DMS153 treated with DMSO at 0.1 percent for 48 hours (cell line): ENCODE results near the gene FDPS.
"Not testable (repeated sequence)": the region's sequence is repeated elsewhere in the genome, so short reads cannot be mapped to it uniquely, and the experiment has no call there.

Source experiments
- DNase-seq: peaks from one replicate; lab custom pipeline; 2025; ENCODE audit not compliant: unreplicated experiment; lab: John Stamatoyannopoulos, UW

Gene FDPS

DNA sequence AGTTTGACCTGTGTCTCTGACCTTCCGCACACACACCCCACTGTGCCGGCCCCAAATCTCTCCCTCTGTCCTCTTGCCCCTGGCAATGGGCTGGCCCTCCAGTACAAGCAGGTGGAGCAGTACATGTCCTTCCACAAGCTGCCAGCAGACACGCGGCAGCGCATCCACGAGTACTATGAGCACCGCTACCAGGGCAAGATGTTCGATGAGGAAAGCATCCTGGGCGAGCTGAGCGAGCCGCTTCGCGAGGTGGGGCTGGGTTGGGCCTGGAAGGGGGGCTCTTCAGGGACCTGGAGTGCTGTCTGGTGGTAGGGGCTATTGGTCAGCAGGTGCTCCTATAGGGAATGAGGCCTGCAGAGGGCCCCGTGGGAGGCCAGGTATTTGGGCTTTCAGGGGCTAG lies 23.6 kb upstream of the FDPS start:
- DNase-seq, result no peak

DNA sequence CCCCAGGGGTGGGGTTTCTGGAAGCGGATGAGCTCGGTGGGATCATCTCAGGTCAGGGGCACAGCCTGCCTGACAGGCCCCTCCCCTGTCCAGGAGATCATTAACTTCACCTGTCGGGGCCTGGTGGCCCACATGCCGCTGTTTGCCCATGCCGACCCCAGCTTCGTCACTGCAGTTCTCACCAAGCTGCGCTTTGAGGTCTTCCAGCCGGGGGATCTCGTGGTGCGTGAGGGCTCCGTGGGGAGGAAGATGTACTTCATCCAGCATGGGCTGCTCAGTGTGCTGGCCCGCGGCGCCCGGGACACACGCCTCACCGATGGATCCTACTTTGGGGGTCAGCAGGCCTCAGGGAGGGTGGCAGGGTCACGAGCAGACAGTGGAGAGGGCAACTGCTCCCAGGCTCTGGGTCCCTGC lies 23.0 kb upstream of the FDPS start:
- no peak for DNase-seq

- no peak for DNase-seq
These were observed 22.1 kb upstream of the FDPS start for GRCh38 chr1:155286544-155286943.

DNA sequence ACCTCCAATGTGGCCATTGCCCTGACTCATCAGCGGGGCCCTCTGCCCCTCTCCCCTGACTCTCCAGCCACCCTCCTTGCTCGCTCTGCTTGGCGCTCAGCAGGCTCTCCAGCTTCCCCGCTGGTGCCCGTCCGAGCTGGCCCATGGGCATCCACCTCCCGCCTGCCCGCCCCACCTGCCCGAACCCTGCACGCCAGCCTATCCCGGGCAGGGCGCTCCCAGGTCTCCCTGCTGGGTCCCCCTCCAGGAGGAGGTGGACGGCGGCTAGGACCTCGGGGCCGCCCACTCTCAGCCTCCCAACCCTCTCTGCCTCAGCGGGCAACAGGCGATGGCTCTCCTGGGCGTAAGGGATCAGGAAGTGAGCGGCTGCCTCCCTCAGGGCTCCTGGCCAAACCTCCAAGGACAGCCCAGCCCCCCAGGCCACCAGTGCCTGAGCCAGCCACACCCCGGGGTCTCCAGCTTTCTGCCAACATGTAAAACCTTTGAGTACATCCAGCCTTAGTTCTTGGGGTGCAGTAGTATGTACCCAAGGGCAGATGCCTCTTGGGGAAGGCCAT lies 20.6 kb upstream of the FDPS start:
- no peak for DNase-seq

DNA sequence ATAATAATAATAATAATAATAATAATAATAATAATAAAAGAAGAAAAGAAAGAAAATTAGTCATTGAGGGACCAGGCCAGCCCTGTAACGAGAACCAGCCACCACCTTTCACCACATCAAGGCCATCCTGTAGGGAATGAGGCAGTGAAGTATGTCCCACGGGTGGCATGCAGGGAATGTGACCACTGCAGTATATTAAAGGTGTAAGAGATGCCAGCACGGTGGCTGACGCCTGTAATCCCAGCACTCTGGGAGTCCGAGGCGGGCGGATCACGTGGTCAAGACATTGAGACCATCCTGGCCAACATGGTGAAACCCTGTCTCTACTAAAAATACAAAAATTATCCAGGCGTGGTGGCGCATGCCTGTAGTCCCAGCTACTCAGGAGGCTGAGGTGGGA lies 17.7 kb upstream of the FDPS start:
- DNase-seq, result not testable (repeated sequence)

GRCh38 chr1:155293086-155293749 lies 15.4 kb upstream of the FDPS start:
- no peak for DNase-seq

DNA sequence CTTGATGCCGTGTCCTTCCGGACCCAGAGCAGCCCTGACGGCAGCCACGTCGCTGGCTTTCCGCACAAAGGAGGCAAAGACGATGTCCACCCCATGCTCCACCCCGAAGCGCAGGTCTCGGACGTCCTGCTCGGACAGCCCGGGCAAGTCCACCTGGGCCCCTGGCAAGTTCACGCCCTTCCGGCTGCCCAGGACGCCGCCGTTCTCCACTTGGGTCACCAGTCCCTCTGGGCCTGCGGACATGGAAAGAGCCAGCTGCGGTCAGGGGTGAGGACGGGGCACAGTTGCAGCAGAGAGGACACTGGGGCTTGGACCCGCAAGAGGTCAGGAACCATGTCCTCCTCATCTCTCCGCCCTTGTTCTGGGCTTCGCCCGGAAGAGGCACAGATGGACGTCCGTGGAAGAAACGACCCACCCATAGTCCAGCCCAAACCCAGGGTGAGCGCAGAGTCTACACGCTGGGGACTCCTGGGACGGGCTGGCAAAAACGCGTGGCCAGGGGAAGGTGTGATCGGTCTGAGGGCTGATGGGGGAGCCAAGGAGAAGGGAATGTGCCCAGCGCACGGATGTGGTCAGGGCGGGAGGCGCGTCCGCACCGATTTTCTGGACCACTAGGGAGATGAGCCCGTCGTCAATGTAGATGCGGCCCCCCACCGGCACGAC lies 14.0 kb upstream of the FDPS start:
- DNase-seq, result no peak

DNA sequence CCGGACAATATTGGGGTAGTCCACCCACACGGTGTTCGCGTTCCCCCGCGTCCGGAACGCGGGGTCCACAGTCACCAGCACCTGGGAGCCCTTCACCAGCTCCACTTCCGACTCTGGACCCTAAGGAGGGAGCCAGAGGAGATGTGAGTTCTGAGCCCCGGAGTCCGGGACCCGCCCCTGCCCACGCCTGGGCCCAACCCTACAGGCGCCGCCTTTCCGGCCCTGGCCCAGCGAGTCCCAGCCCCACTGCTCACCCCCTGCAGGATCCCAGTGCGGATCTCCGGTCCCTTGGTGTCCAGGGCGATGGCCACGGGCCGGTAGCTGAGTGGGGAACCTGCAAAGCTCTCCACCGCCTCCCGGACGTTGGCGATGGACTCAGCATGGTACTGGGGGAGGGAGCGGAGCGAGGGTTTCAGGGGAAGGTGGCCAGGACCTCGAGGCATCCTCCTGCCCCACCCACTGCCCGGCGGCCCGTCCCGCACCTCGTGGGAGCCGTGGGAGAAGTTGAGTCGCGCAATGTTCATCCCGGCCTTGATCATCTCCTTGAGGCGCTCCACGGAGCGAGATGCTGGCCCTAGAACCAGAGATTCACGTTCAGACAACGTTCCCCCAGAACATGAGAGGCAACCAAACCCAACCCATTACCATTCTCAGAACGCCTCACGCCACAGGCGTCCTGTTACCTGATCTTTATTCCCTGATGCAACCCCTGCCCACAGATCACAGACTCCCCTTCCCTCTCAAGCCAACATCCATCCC lies 13.3 kb upstream of the FDPS start:
- no peak for DNase-seq

- DNase-seq, result no peak
These were observed 12.8 kb upstream of the FDPS start for GRCh38 chr1:155295942-155296267.

DNA sequence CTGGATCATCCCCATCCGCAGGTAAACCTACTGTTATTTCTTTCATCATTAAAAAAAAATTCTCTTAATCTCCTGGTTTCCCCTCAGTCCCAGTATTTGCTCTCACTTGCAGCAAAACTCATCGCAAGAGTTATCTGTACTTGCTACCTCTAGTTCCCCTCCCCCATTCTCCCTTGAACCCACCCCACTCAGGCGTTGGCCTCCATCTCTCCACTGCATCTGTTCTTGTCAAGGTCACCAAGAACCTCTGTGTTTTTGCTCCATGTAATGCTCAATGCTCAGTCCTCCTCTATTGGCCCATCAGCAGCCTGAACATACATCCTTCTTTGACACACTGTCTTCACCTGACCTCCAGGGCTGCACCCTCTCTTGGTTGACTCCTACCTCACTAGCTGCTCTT lies 12.0 kb upstream of the FDPS start:
- DNase-seq, result no peak

GRCh38 chr1:155297384-155297783 lies 11.3 kb upstream of the FDPS start:
- DNase-seq, result no peak

DNA sequence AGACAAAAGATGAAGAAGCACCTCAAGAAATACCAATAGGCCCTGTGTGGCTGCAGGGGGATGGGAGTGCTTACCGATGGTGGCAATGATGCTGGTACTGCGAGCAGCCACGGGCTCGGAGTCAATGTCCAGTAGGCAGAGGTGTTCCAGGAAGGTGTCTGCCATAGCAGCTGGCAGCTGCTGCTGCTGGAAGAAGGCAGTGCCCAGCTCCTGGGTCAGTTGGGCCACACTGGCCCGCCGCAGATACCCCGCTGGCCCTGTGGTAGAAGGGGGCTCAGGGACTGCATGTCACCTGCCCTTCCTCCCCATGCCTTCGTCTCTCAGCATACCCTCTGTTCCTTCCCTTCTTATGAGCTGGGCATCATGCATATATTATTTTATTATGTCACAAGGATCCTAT lies 8.6 kb upstream of the FDPS start:
- DNase-seq, result no peak

DNA sequence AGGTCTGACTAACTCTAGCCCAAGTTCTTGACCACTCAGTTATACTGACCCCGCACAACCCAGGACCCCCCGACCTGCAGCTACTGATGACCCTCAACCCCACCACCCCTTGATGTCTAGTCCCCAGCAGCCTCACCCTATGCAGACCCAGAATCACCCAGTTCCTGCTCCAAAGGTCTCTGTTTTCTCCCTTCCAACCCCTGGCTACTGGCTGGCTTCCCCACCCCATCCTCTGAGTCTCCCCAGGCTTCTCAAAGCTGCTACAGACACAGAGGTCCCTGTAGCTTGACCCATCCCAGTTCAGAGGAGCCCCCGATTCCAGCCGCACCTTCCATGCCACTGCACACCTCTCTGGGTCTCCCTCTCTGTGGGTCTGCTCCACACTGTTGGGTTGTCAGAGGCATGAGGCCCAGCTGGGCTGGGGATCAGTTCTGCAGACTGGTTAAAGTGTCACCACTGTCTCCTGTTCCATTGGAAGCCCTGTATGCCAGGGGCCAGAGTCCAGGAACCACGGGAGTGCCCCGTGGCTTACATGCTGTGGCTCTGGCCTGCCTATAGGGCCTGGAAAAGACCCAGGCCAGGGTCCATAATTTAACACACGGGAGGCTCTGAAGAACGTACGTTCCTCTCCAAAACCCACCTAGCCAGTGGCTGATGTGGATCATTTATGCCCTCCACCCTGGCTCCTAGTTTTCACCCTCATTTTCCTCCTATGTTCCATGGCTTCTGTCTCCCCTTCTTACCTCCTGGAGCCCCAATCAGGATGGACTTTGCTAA lies 7.9 kb upstream of the FDPS start:
- no peak for DNase-seq

DNA sequence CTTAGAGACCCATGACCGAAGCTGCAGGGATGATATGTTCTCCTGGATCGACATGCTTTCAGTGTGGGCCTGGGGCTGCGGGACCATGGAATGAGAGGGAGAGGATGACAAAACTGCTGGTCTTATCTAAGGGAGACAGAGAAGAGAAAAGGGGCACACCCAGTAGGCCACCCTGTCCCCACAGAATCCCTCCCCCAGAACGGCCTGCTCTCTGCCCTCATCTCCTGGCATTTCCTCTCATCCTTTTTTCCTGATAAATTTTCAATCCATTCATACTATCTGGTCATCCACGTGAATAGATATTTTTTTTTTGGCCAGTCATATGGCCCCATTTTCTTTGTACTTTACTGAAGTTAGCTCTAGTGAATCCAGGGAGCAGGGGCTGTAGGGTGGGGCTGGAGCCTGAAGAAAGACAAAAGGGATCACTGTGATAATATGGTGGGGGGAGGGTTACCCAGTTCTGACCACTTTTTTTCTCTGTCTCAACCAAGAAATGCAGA lies 7.3 kb upstream of the FDPS start, which contains the start of gene PKLR:
TSS of gene PKLR (minus strand) at position 97 of the 500 bp plus-strand sequence. CDS start at position 54, 43 bp downstream.
- DNase-seq, result no peak

- no peak for DNase-seq
These were observed 4.1 kb upstream of the FDPS start for GRCh38 chr1:155304558-155305063.

GRCh38 chr1:155305881-155306391 lies 2.7 kb upstream of the FDPS start:
- DNase-seq, result no peak

- no peak for DNase-seq
These were observed 1.4 kb upstream of the FDPS start for GRCh38 chr1:155307247-155307740.

GRCh38 chr1:155309423-155310021 lies 856 bp downstream of the FDPS start:
- no peak for DNase-seq

DNA sequence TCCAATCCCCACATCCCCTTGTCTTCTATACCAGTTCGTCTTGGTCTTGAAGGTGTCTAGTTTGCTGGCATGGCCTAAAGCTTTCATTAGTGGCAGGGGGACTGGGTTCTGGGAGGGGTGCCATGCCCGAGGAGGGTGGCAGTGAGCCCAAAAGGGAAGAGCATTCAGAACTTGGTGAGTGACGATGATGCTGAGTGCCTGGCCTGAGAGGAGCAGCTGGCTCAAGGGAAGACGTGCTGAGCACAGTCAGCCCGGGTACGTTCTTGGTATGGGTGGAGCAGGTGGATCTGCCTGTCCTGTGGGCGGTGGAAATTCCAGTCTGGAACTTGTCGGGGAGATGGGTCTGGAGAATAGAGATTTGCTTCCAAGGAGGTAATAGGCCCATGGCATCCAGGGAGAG lies 4.6 kb downstream of the FDPS start:
- no peak for DNase-seq

GRCh38 chr1:155316922-155317321 lies 8.3 kb downstream of the FDPS start:
- DNase-seq, result no peak
